Gastroesophageal sphincter (tissue), 3 donors: ENCODE results near the gene RPS21.

Experiments used
- POLR2A ChIP-seq, 2 donors: fragments of 450-650 bp; IDR thresholded peaks; one replicate each; pipeline ENCODE4 v1.6.1; 2017; ENCODE audit warnings: antibody characterized with exemption in 2 of 2, mild to moderate bottlenecking in 2 of 2, moderate library complexity in 1 of 2
- TF ChIP-seq, protein P1 (sequence below), 4 experiments: fragments of 200-600 bp in 2 of 4; fragments of 450-650 bp in 2 of 4; sonication (generic) in 1 of 4; IDR thresholded peaks; one replicate each; pipeline ENCODE4 v1.5.1; 2017 to 2019; ENCODE audit warnings: antibody characterized with exemption in 4 of 4, mild to moderate bottlenecking in 2 of 4, moderate library complexity in 2 of 4

DNA sequence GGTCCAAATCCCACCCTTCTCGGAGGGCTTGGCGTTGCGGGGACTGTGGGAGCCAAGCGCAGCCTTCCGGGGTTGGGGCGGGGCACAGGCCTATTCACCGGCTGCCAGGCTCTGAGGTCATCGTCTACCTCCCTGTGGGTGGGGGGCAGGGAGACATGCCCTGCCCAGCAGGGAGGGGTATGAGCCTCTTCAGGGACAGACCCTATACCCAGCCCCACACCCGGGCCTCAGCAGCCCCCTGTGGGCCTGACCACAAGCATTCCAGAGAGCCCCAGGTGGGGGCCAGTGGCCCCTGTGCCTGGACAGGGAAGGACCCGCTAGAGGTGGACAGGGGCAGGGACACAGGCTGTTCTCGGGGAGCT is 31.4 kb upstream of the RPS21 start:
- TF ChIP-seq POLR2A (IDR thresholded peaks at IDR 0.05): no peak
- TF ChIP-seq, protein P1, sequence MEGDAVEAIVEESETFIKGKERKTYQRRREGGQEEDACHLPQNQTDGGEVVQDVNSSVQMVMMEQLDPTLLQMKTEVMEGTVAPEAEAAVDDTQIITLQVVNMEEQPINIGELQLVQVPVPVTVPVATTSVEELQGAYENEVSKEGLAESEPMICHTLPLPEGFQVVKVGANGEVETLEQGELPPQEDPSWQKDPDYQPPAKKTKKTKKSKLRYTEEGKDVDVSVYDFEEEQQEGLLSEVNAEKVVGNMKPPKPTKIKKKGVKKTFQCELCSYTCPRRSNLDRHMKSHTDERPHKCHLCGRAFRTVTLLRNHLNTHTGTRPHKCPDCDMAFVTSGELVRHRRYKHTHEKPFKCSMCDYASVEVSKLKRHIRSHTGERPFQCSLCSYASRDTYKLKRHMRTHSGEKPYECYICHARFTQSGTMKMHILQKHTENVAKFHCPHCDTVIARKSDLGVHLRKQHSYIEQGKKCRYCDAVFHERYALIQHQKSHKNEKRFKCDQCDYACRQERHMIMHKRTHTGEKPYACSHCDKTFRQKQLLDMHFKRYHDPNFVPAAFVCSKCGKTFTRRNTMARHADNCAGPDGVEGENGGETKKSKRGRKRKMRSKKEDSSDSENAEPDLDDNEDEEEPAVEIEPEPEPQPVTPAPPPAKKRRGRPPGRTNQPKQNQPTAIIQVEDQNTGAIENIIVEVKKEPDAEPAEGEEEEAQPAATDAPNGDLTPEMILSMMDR (IDR thresholded peaks at IDR 0.05): no peak
